EL (cell line): ENCODE data around the gene ZMIZ1.

Experiments used
- DNase-seq: peaks from one replicate; pipeline ENCODE4 v3.0.0-alpha.2; 2016

The ZMIZ1 gene

GRCh38 chr10:79066411-79067240, 2.1 kb upstream of the ZMIZ1 start:
- peak; percentile 32 for DNase-seq

DNA sequence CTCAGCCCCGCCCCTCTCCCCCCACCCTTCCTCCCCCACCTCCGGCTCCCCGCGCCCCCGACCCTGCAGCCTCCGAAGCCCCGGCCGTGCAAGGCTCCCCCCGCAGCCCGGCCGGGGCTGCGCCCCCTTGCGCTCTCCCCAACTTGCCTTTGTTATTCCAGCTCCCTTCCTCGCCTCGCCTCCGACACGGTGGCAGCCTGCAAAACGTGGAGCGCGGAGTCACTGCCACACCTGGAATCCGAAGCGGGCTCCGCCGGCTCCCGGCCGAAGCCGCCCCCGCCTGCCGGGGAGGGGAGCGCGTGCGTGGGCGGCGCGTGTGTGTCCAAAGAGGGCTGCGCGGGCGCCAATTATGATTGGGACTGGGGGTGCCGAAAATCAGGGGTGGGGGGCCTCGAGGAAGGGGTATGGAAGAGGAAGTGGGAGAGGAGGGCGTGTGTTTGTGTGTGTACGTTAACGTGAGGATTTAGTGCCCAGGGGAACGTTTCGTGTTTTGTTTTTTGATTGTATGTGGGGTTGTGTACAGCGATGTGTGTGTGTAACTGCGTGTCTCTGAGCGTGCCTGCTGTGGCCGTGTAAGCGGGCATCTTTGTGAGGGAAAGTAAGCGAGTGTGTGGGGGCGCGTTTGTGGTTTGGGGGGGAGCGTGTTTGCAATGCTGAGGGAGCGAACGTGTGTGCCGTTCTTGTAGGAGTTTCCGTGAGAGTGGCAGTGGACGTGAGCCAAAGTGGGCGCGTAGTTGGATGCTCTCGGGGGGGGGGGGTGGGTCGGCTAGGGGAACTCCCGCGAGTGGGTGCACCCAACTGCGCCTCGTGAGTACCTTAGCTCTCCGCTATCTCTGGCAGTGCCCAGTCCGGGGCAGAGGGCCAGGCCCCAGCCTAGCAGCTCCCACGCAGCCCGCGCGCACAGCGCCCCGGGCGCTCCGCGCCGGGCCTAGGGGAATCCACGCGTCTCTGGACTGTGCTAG, 1.2 kb upstream of the ZMIZ1 start:
- DNase-seq = peak; percentile 82

- no peak for DNase-seq
Measured at GRCh38 chr10:79068203-79068561, 584 bp upstream of the ZMIZ1 start.

GRCh38 chr10:79069325-79070080, 737 bp downstream of the ZMIZ1 start:
- DNase-seq = peak; percentile 53

DNA sequence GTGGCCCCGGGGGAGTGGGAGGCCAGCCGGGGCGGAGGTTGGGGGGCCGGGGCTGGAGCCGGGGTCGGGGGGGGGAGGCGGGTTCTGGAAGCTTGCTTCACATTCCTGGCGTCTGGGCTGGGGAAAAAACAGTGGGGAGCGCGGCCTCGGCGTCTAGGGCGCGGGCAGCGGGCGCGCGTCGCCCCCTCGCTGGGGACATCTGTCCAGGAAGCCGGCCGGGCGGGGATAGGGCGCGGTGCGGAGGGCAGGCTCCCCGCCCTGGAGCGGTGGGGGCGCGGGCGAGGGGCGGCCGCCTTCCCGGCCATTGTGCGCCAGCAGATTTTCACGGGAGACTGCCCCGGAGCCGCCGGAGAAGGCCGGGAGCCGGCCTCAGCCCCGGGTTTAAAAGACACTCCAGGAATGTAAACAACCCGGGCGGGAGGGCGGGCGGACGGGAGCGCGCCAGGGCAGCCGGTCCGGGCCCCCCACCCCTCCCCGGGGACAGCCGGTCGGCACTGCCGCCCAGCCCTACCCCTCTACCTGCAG, 1.4 kb downstream of the ZMIZ1 start:
- DNase-seq = peak; percentile 50

- peak; percentile 84 for DNase-seq
Measured at GRCh38 chr10:79070606-79071395, 2.0 kb downstream of the ZMIZ1 start.

DNA sequence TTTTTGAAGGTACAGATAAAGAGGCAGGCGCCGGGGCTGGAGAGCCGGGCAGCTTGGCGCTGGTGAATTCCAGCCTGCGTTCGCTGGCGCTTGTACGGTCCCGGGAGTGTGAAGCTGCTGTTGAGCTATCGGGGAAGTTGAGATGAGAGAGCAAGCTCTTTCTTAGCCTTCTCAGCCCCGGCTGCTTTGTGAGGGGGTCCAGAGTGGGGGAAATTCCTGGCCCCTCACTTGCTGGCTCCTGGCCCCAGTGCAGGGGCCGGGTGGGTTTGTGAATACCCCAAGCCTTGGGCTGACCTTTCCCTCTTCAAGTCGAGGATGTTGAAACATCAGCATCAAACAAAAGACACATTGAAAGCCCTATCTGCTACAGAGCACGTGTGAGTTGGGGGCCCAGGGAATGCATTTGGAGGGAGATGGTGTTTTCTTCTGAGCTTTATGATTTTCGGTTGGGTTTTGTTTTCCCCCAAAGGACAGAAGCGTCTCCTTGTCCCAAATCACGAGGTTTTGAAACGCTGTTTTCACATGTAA, 2.7 kb downstream of the ZMIZ1 start:
- DNase-seq = no peak

DNA sequence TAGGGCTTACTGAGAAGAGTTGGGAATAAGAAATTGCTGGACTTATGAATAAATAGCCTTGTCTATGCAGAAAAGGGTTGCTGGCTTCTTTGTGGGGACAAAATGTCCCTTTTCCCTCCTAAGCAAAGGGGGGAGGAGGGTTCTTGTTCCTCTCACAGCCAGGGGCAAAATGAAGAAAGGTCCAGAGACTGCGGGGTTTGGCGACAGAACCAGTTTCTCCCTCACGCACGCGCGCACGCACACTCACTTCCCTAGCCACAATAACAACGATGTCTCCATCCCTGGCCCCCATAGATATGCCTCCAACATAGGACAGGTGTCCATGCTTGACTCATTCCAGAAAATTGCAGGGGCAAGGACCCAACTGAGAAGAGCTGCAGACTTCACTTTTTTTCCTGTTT, 3.3 kb downstream of the ZMIZ1 start:
- DNase-seq = no peak

- no peak for DNase-seq
Measured at GRCh38 chr10:79072994-79073645, 4.4 kb downstream of the ZMIZ1 start.

GRCh38 chr10:79073784-79074432, 5.1 kb downstream of the ZMIZ1 start:
- DNase-seq = peak; percentile 67

GRCh38 chr10:79074732-79075131, 6.0 kb downstream of the ZMIZ1 start:
- no peak for DNase-seq

GRCh38 chr10:79075418-79075817, 6.7 kb downstream of the ZMIZ1 start:
- no peak for DNase-seq

DNA sequence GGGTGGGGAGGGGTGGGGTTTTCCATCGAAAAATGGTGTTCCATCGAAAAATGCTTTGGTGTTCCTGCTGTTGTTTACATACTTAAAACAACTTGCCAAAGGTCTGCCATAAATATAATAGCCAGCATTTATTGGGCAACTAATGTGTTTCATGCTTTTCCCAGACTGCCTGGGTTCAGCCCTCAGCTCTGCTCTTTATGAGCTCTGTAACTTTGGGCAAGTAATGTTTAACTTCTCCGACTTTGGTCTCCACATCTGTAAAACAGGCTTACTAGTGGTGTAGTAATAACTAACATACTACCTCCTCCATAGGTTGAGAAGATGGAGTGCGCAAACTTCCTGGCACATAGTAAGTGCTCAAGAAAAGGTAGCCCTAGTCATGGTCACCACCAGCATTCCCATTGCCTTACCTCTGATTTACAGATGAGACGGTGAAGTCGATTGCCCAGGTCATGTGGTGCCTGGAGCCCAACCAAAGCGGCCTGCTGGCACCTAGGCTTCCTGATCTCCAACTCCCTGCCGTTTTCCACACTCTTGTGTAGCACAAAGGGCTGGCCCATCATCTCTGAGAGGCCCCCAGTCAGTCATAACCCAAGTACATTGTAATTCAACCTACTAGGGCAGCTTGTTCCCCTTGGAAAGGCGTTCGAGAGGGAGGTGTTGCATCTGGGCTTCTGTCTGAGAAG, 8.9 kb downstream of the ZMIZ1 start:
- DNase-seq = no peak

- DNase-seq = no peak
Measured at GRCh38 chr10:79078367-79079053, 9.7 kb downstream of the ZMIZ1 start.

GRCh38 chr10:79079054-79079397, 10.3 kb downstream of the ZMIZ1 start:
- DNase-seq = peak; percentile 40

DNA sequence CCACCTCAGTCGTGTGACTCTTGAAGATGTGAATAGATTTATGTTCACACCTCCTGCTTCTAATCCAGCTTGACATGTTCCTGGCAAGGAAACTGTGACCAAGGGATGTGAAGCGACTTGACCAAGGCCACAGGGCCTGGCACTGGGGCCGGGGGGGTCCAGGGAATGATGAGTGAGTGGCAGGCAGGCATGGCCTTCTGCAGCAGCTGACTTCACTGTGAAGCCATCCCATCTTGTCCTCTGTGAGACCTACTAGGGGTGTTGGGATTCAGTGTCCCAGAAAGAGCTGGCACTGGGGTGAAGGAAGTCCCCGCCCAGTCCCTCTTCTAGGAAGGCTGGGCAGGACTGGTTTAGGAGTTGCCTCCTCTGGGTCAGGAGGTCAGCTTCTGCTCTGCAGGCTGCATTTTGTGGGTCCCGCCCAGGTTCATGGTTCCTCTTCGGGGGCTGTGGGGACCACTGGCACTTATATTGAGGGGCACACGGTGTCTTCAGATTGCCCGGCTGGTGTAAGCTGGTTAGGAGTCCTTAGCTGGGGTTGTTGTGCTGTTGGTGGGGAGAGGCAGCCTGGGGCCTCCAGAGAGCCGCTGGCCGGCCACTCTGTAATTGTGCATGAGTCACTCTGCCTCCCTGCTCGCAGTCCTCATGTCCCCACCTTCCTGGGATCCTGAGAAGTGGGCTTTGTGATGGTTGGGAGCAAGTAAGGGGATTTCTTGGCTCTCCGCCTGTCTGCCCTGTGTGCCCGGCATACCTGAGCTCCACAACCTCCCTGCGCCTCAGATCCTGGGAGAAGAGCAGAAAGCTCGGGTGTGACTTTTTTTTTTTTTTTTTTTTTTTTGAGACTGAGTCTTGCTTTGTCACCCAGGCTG, 11.0 kb downstream of the ZMIZ1 start:
- peak; percentile 84 for DNase-seq

- peak; percentile 91 for DNase-seq
Measured at GRCh38 chr10:79081353-79082034, 12.7 kb downstream of the ZMIZ1 start.

- no peak for DNase-seq
Measured at GRCh38 chr10:79082035-79082373, 13.2 kb downstream of the ZMIZ1 start.
